Epithelial cell of esophagus (primary cell): Measurements from ENCODE around the gene RMND5A.
A peak's percentile ranks its signal among the peaks of the same experiment; 100 is the strongest.

ENCODE experiments used
- DNase-seq: peaks from one replicate; pipeline ENCODE4 v3.0.0; 2010; ENCODE audit warnings: low read depth
- H3K4me3 ChIP-seq: 2 replicates; pipeline ENCODE4 v1.5.1; 2011; ENCODE audit warnings: mild to moderate bottlenecking, low read length, control low read depth
- TF ChIP-seq, protein P1 (sequence below): IDR thresholded peaks from 2 replicates; pipeline ENCODE4 v1.5.1; 2011; ENCODE audit warnings: low read depth, mild to moderate bottlenecking, low read length, control low read depth, inconsistent platforms; ENCODE audit not compliant: insufficient read depth; ENCODE audit errors: missing control alignments

RMND5A gene

DNA sequence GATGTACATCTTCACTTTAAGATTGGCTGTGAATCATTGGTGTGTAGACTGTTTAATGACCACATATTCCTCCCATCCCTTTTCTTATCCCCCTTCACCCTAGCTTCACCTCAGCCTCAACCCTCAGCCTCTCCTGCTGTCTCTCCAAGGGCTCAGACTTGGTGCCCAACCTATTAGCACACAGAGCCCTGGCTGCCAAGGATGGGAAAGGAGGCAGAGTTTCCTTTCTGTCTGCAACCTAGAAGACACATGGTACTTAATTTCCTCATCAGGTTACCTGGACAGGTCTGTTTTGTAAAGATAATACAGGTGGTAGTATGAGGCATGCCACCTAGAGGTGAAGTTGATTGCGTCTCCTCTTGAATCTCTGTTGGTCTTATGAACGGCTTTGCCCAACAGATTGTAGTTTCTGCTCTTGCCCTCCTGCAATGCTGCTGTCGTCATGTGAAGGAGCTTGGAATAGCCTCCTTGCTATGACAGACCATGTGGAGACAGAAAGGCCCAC is 44.5 kb upstream of the RMND5A start:
- no peak overlapping the region for H3K4me3 ChIP-seq
- TF ChIP-seq, protein P1, sequence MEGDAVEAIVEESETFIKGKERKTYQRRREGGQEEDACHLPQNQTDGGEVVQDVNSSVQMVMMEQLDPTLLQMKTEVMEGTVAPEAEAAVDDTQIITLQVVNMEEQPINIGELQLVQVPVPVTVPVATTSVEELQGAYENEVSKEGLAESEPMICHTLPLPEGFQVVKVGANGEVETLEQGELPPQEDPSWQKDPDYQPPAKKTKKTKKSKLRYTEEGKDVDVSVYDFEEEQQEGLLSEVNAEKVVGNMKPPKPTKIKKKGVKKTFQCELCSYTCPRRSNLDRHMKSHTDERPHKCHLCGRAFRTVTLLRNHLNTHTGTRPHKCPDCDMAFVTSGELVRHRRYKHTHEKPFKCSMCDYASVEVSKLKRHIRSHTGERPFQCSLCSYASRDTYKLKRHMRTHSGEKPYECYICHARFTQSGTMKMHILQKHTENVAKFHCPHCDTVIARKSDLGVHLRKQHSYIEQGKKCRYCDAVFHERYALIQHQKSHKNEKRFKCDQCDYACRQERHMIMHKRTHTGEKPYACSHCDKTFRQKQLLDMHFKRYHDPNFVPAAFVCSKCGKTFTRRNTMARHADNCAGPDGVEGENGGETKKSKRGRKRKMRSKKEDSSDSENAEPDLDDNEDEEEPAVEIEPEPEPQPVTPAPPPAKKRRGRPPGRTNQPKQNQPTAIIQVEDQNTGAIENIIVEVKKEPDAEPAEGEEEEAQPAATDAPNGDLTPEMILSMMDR, result peak; percentile 57
- DNase-seq, result peak; percentile 59

DNA sequence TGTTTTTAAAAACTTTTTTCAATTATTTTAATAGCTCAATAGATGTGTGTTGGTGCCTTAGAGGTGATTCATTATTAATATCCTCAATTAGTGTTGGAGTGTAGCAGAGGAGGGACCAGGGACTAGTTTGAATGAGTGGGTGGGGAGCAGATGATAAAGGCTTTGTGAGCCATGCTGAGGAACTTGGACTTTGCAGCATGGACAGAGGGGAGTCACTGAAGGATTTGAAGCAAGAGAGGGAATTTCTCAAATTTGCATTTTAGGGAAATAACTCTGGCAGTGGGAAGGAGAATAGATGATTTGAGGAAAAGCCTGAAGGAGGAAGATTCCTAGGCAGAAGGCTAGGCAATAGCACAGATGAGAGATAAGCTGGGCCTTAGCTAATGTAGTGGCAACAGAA is 42.3 kb upstream of the RMND5A start:
- TF ChIP-seq, protein P1, result no peak

DNA sequence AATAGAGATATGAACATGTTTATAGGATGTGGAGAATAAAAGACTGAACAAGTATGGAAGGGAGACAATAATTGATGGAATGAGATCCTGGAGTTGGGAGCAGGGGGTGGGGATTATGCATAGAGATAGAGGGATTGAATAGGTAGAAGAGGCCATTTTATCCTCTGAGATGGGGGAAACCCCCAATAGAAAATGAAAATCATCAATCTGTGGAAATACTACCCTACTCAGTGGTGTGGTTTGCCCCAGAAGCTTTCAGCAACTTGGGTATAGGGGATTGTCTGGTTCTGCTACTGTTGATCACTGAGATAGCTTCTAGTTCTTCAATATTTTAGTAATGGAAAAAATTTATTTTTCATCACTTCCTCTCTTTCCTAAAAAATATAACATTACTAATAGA is 41.1 kb upstream of the RMND5A start:
- TF ChIP-seq, protein P1, result no peak
- no peak overlapping the region for H3K4me3 ChIP-seq
- DNase-seq, result no peak

More for the DNA sequence above, 42.3 kb upstream of the RMND5A start:
- H3K4me3 ChIP-seq, result no peak overlapping the region
- DNase-seq, result no peak

DNA sequence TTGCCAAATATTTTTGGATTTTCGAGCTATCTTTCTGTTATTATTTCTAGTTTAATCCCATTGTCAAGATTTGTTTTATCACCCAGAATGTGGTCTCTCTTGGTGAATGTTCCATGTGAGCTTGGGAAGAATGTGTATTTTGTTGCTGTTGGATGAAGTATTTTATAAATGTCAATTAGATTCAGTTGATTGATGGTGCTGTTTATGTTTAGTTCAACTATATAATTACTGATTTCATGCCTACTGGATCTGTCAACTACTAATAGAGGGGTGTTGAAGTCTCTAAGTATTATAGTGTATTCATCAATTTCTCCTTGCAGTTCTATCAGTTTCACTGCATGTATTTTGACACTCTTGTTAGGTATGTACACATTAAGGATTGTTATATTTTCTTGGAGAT is 34.7 kb upstream of the RMND5A start:
- TF ChIP-seq, protein P1, result no peak
- no peak overlapping the region for H3K4me3 ChIP-seq
- no peak for DNase-seq

DNA sequence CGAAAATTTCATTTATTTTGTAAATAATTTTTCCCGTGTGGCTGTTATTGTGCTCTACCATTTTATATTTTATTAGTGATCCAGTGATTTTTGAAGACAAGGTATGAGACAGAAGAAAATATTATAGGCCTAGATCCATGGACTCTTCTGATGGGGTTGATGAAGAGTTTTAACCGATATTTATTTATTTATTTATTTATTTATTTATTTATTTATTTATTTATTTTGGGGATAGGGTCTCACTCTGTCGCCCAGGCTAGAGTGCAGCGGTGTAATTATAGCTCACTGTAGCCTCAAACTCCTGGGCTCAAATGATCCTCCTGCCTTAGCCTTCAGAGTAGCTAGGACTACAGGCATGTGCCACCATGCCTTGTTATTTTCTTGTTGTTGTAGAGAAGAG is 33.6 kb upstream of the RMND5A start:
- no peak for DNase-seq
- no peak overlapping the region for H3K4me3 ChIP-seq
- TF ChIP-seq, protein P1, result no peak

DNA sequence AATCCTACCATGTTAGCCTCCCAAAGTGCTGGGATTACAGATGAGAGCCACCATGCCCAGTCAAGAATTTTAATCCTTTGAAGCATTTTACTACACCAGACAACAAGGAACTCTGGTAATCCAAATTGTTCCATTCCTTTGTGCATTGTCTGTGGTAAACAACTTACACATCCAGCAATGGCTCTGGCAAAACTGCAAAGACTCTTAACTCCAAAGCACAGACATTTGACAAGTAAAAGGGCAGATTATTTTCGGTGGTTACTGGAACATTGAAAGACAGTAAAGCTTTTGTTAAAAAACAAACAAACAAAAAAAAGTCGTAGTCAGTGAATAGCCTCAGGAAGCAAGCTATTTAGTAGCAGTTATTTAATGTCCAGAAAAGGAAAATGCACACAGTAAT is 33.2 kb upstream of the RMND5A start:
- H3K4me3 ChIP-seq, result no peak overlapping the region
- no peak for DNase-seq
- TF ChIP-seq, protein P1, result no peak

DNA sequence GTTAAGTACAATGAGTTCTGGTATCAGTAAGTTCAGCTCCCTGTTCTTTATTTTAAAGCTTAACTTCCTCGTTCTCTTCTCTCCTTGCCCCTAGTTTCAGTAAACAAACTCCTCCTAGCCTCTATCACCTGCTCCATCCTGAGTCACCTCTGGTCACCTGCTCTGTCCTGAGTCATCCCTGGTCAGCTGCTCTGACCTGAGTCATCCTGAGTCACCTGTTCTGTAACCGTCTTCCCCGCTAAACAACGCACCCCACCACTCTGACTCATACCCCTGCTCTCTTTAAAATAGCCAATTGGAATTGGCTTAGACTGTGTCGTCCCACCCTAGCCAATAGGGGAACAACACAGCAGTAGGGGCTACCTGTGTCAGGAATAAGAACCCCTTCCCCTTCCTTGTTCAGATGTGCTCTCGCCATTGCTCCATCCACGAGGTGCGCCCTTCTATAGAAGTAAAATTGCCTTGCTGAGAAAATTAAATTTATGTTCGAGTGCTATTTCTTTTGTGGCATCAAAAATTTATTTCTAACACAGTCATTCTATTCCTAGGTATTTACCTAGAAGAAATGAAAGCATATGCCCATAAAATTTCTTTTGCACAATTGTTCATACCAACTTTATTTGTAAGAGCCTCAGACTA is 24.9 kb upstream of the RMND5A start:
- H3K4me3 ChIP-seq, result no peak overlapping the region
- DNase-seq, result peak; percentile 91
- TF ChIP-seq, protein P1, result no peak
